ENCODE results near the gene MYOM1.

DNA sequence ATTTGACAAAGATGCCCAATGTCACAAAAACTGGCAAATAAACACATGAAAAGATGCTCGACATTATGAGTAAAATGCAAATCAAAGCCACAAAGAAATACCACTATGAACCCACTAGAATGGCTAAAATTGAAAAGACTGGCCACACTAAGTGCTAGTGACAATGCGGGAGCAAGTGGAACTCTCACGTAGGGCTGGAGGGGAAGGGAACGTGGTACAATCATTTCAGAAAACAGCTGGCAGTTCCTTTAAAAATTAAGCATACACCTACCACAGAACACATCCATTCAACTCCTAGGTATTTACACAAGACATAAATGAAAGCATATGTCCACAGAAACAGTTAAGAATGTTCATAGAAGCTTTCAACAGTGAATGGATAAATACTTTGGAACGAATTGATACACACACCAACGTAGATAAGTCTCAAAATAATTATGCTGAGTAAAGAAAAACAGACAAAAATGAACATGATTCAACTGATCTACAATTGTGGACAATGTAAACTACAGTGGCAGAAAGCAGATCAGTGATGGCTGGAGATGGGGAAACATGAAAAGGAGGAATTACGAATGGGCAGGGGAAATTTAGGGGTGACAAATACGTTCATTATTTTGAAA lies 71.7 kb downstream of the MYOM1 start:
- TF ChIP-seq YY1 (IDR thresholded peaks at IDR 0.05; ENCODE audit: insufficient read depth, insufficient read length), result no peak
- TF ChIP-seq ZNF274 (IDR thresholded peaks at IDR 0.05; ENCODE audit: low read depth, low read length), result no peak
- TF ChIP-seq SUZ12 (IDR thresholded peaks at IDR 0.05; ENCODE audit: extremely low read depth, insufficient read depth, insufficient read length), result no peak
